ACC112 (cell line): ENCODE results near the gene CYP2W1.

Source experiments
- H2AFZ ChIP-seq: fragments of 200-600 bp; sonication (generic); one replicate; pipeline ENCODE4 v1.6.0; 2017; ENCODE audit warnings: antibody characterized with exemption, low read length; ENCODE audit not compliant: unreplicated experiment
- H3K27ac ChIP-seq: fragments of 200-600 bp; sonication (generic); 2 replicates; pipeline ENCODE4 v1.5.1; 2014; ENCODE audit warnings: low read depth, mild to moderate bottlenecking, antibody characterized with exemption, low read length, moderate library complexity
- H3K27me3 ChIP-seq: fragments of 200-600 bp; sonication (generic); 2 replicates; pipeline ENCODE4 v1.6.1; 2014; ENCODE audit warnings: mild to moderate bottlenecking, antibody characterized with exemption, low read length, moderate library complexity, mixed read lengths; ENCODE audit not compliant: insufficient read depth
- H3K36me3 ChIP-seq: fragments of 200-600 bp; sonication (generic); 2 replicates; pipeline ENCODE4 v1.6.1; 2016; ENCODE audit warnings: mild to moderate bottlenecking, antibody characterized with exemption, low read length, moderate library complexity, mixed read lengths; ENCODE audit not compliant: insufficient read depth
- H3K4me1 ChIP-seq: fragments of 200-600 bp; sonication (generic); one replicate; pipeline ENCODE4 v1.6.1; 2016; ENCODE audit warnings: low read length, mixed read lengths; ENCODE audit not compliant: insufficient read depth, unreplicated experiment, control insufficient read depth
- H3K4me3 ChIP-seq: fragments of 200-600 bp; sonication (generic); 2 replicates; pipeline ENCODE4 v1.5.1; 2014; ENCODE audit warnings: mild to moderate bottlenecking, low read depth, low read length
- H3K79me2 ChIP-seq: fragments of 200-600 bp; sonication (generic); one replicate; pipeline ENCODE4 v1.6.0; 2016; ENCODE audit warnings: low read length; ENCODE audit not compliant: control insufficient read depth, unreplicated experiment, insufficient read depth

The CYP2W1 gene

DNA sequence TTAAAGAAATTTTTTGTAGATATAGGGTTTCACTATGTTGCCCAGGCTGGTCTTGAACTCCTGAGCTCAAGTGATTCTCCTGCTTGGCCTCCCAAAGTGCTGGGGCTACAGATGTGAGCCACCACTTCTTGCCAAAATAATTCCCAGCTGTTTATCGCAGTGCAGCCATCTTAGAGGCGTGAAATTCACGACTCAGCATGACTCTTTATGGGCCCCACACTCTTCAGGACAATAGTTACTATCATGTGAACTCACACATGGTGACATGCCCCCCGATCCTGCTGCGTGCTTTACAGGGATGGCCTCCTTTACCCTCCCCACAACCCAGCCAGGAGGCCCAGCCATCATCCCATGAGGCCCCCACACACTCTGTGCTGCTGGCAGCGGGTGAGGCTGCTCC lies 12.2 kb upstream of the CYP2W1 start:
- Histone ChIP-seq H3K27me3 (no peaks in the 10 kb centered on the region), H3K4me1 (peaks cover 9% of the 10 kb centered on the region), H3K4me3 (no peak overlapping the region), H2AFZ (no peak overlapping the region), H3K36me3 (peaks cover 26% of the 10 kb centered on the region), H3K79me2 (peaks cover 44% of the 10 kb centered on the region), H3K27ac (no peak overlapping the region)

- Histone ChIP-seq H2AFZ (no peak overlapping the region), H3K27me3 (no peaks in the 10 kb centered on the region), H3K79me2 (peaks cover 44% of the 10 kb centered on the region), H3K27ac (no peak overlapping the region), H3K4me1 (peaks cover 9% of the 10 kb centered on the region), H3K36me3 (peaks cover 26% of the 10 kb centered on the region), H3K4me3 (no peak overlapping the region)
Observed at GRCh38 chr7:972110-972509, 10.9 kb upstream of the CYP2W1 start.

- Histone ChIP-seq H3K27ac (no peak overlapping the region), H3K79me2 (peaks cover 44% of the 10 kb centered on the region), H3K27me3 (no peaks in the 10 kb centered on the region), H3K36me3 (peaks cover 21% of the 10 kb centered on the region), H2AFZ (no peak overlapping the region), H3K4me3 (no peak overlapping the region), H3K4me1 (peaks cover 9% of the 10 kb centered on the region)
Observed at GRCh38 chr7:972676-973309, 10.2 kb upstream of the CYP2W1 start.

GRCh38 chr7:973312-973711 lies 9.7 kb upstream of the CYP2W1 start:
- Histone ChIP-seq H3K27ac (no peak overlapping the region), H3K79me2 (peaks cover 44% of the 10 kb centered on the region), H3K27me3 (no peaks in the 10 kb centered on the region), H3K36me3 (peaks cover 19% of the 10 kb centered on the region), H3K4me3 (no peak overlapping the region), H3K4me1 (peaks cover 9% of the 10 kb centered on the region), H2AFZ (no peak overlapping the region)

DNA sequence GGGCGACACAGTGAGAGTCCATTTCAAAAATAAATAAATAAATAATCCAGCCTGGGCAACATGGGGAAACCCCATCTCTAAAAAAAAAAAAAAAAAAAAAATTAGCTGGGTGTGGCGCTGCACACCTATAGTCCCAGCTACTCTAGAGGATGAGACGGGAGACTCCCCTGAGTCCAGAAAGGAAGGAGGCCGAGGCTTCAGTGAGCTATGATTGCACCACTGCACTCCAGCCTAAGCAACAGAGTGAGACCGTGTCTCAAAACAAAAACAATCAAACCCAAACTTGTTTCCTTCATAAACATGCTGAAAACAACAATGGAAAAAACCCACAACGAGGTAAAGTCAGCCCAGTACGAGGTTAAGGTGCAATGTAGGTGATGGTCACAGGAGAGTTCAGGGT lies 8.8 kb upstream of the CYP2W1 start:
- peaks cover 9% of the 10 kb centered on the region for H3K4me1 ChIP-seq
- H2AFZ ChIP-seq, result no peak overlapping the region
- no peaks in the 10 kb centered on the region for H3K27me3 ChIP-seq
- H3K27ac ChIP-seq, result peak overlapping the region; percentile 86; the same call in 1 of the 2 replicates
- H3K79me2 ChIP-seq, result peaks cover 44% of the 10 kb centered on the region
- peaks cover 19% of the 10 kb centered on the region for H3K36me3 ChIP-seq
- H3K4me3 ChIP-seq, result peak overlapping the region; percentile 91

- Histone ChIP-seq H3K79me2 (peaks cover 44% of the 10 kb centered on the region), H3K36me3 (peaks cover 19% of the 10 kb centered on the region), H3K4me3 (peak within 1 kb of the TSS; percentile 91), H3K27me3 (no peaks in the 10 kb centered on the region), H3K4me1 (peaks cover 9% of the 10 kb centered on the region), H3K27ac (peak within 1 kb of the TSS; percentile 86), H2AFZ (peak within 1 kb of the TSS; percentile 77)
Observed at GRCh38 chr7:974820-975681, 7.9 kb upstream of the CYP2W1 start, which contains the start of gene COX19. Gene COX19 (minus strand): TSS chr7:975549. CDS start chr7:975509, 40 bp downstream.

DNA sequence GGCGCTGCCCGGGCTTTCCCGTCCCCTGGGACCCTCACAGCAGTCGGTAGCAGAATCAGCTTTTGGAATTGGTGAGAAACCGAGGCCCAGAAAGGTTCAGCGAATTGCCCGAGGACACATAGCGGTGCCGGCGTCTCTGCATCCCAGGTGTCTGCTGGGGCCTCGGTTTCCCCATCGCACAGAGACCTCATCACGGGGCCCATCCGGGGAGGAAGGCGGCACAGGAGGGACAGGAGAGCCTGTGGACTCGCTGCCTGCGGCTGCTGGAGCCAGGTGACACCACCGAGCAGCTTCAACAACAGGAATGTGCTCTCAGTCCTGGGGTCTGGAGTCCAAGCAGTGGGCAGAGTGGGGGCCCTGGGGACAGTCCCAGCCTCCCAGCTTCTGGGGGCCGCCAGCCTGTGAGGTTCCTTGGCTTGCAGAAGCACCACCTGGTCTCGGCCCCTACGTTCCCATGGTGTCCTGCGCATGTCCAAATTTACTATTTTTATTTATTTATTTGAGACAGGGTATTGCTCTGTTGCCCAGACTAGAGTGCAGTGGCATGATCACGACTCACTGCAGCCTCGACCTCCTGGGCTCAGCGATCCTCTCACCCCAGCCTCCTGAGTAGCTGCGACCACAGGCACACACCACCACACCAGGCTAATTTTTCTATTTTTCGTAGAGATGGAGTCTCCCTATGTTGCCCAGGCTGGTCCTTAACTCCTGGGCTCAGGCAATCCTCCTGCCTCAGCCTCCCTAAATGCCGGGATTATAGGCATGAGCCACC lies 7.1 kb upstream of the CYP2W1 start:
- Histone ChIP-seq H2AFZ (peak overlapping the region; percentile 10), H3K4me3 (peak overlapping the region; percentile 91)

GRCh38 chr7:976901-977325 lies 6.1 kb upstream of the CYP2W1 start:
- Histone ChIP-seq H3K27ac (no peak overlapping the region), H3K79me2 (peaks cover 34% of the 10 kb centered on the region), H3K27me3 (no peaks in the 10 kb centered on the region), H3K36me3 (peaks cover 12% of the 10 kb centered on the region), H3K4me1 (peaks cover 9% of the 10 kb centered on the region), H2AFZ (no peak overlapping the region), H3K4me3 (no peak overlapping the region)

More for the DNA sequence above, 7.1 kb upstream of the CYP2W1 start:
- H3K27ac ChIP-seq, result no peak overlapping the region
- peaks cover 41% of the 10 kb centered on the region for H3K79me2 ChIP-seq
- no peaks in the 10 kb centered on the region for H3K27me3 ChIP-seq
- H3K4me1 ChIP-seq, result peaks cover 9% of the 10 kb centered on the region
- H3K36me3 ChIP-seq, result peaks cover 18% of the 10 kb centered on the region

DNA sequence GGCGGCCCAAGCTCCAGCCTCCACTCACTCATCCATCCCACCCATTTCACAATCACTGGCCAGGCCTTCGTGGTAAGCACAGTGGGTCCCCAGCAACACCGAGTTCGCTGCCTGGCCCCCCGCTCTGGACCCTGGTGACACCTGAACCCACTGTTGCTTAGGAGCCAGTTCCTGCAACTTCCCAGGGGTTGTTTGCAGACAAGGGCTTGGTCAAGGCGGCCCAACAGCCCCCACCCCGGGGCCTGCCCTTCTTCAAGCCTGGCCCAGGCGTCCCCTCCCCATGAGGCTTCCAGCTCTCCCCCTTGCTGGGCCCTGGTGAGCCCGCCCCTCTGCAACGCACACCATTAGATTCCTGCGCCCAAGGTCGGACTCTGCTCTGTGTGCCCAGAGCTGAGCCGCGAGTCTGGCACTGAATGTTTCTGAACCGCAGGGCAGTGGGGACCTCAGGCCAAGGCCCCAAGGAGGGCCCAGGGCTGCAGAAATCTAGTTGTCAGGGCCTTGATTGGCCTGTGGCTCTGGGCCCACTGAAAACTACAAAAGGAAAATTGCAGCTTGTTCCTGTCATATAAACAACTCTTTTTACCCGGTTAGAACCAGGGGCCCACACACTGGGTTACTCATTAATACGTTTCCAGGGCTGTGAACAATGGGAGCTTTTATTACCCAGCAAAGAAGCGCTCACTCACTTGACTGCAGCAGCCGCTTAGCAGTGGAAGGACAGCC lies 5.5 kb upstream of the CYP2W1 start:
- Histone ChIP-seq H2AFZ (no peak overlapping the region), H3K27ac (no peak overlapping the region), H3K36me3 (peaks cover 6% of the 10 kb centered on the region), H3K4me3 (no peak overlapping the region), H3K79me2 (peaks cover 28% of the 10 kb centered on the region), H3K27me3 (no peaks in the 10 kb centered on the region), H3K4me1 (peaks cover 9% of the 10 kb centered on the region)

DNA sequence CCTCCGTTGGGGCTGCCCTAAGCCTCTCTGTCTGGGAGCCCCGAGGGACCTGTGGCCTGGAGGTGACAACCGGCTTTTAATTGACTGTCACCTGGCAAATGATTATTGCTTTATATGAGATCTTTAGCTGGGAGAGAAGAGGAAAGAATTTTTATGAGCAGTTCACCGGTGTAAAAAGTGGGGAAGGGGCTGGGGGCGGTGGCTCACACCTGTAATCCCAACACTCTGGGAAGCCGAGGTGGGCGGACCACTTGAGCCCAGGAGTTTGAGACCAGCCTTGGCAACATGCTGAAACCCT lies 5.0 kb upstream of the CYP2W1 start:
- Histone ChIP-seq H3K4me3 (no peak overlapping the region), H3K79me2 (peaks cover 23% of the 10 kb centered on the region), H3K27me3 (no peaks in the 10 kb centered on the region), H3K36me3 (peaks cover 1% of the 10 kb centered on the region; the same call in 1 of the 2 replicates), H2AFZ (no peak overlapping the region), H3K27ac (no peak overlapping the region), H3K4me1 (peaks cover 5% of the 10 kb centered on the region)
